ENCODE data around the gene SH3BP5. TPM values are rescaled to one million over a fixed set of nuclear protein-coding genes. Genes with fewer than 3 reads are reported as not detected.
A peak's percentile ranks its signal among the peaks of the same experiment; 100 is the strongest.

Gene SH3BP5
- total and polyA plus RNA-seq, 4 donors: 50.3 to 76.6 (median 67.3) TPM

- WGBS, 2 donors: 67 to 82% methylated on average over 2 of the region's 2 CpGs
- H3K4me1 ChIP-seq (ENCODE audit: control insufficient read depth in 5 of 5, insufficient read depth in 5 of 5, low read length in 5 of 5): peaks cover 22 to 31% (median 26%) of the 10 kb centered on the region in 5 donors
- H3K4me3 ChIP-seq: no peak overlapping the region
- TF ChIP-seq, protein P1, sequence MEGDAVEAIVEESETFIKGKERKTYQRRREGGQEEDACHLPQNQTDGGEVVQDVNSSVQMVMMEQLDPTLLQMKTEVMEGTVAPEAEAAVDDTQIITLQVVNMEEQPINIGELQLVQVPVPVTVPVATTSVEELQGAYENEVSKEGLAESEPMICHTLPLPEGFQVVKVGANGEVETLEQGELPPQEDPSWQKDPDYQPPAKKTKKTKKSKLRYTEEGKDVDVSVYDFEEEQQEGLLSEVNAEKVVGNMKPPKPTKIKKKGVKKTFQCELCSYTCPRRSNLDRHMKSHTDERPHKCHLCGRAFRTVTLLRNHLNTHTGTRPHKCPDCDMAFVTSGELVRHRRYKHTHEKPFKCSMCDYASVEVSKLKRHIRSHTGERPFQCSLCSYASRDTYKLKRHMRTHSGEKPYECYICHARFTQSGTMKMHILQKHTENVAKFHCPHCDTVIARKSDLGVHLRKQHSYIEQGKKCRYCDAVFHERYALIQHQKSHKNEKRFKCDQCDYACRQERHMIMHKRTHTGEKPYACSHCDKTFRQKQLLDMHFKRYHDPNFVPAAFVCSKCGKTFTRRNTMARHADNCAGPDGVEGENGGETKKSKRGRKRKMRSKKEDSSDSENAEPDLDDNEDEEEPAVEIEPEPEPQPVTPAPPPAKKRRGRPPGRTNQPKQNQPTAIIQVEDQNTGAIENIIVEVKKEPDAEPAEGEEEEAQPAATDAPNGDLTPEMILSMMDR (IDR thresholded peaks at IDR 0.05; ENCODE audit: control extremely low read depth, extremely low read depth): no peak
- no peaks in the 10 kb centered on the region for H3K27me3 ChIP-seq (ENCODE audit: control insufficient read depth in 3 of 3, insufficient read depth in 3 of 3, low read length in 2 of 3)
- no peak overlapping the region for H3K9ac ChIP-seq (ENCODE audit: insufficient read depth in 1 of 2, low read length in 2 of 2)
- no peaks in the 10 kb centered on the region for H3K9me3 ChIP-seq (ENCODE audit: control insufficient read depth in 4 of 4, insufficient read depth in 3 of 4, low read length in 3 of 4)
- H3K36me3 ChIP-seq (ENCODE audit: control insufficient read depth in 4 of 4, insufficient read depth in 4 of 4, low read length in 4 of 4): peaks cover 0 to 3% (median 0%) of the 10 kb centered on the region in 4 donors
- no peak for ATAC-seq (ENCODE audit: insufficient read depth, low FRiP score)
- H3K27ac ChIP-seq (ENCODE audit: low read depth in 1 of 2, low read length in 1 of 2): peak overlapping the region; percentile 55 to 71
- DNase-seq: no peak
Observed at GRCh38 chr3:15319136-15319535, 13.2 kb downstream of the SH3BP5 start.

DNA sequence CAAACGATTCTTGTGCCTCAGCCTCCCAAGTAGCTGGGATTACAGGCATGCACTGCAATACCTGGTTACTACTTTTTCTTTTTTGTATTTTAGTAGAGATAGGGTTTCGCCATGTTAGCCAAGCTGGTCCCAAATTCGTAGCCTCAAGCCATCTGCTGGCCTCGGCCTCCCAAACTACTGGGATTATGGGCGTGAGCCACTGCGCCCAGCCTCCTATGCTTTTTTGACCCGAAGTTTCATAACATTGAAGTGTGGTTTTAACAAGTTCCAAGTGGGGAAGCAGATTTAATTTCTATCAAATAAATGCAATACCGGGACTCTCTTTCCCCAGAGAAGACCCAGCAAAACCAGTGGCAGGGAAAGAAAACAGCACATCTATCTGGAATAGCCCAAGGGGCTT, 13.7 kb downstream of the SH3BP5 start:
- Histone ChIP-seq H3K4me1 (ENCODE audit: control insufficient read depth in 5 of 5, insufficient read depth in 5 of 5, low read length in 5 of 5) (peaks cover 22 to 31% (median 26%) of the 10 kb centered on the region in 5 donors), H3K36me3 (ENCODE audit: control insufficient read depth in 4 of 4, insufficient read depth in 4 of 4, low read length in 4 of 4) (peaks cover 0 to under 1% (median 0%) of the 10 kb centered on the region in 4 donors), H3K27me3 (ENCODE audit: control insufficient read depth in 3 of 3, insufficient read depth in 3 of 3, low read length in 2 of 3) (no peaks in the 10 kb centered on the region), H3K4me3 (no peak overlapping the region), H3K9me3 (ENCODE audit: control insufficient read depth in 4 of 4, insufficient read depth in 3 of 4, low read length in 3 of 4) (no peaks in the 10 kb centered on the region), H3K27ac (ENCODE audit: low read depth in 1 of 2, low read length in 1 of 2) (peak overlapping the region in 1 of 2 donors; percentile 62), H3K9ac (ENCODE audit: insufficient read depth in 1 of 2, low read length in 2 of 2) (no peak overlapping the region)
- ATAC-seq (ENCODE audit: insufficient read depth, low FRiP score) (no peak), DNase-seq (no peak)
- whole genome bisulfite sequencing, 2 donors: 77 to 81% methylated on average over 8 of the region's 8 CpGs
- TF ChIP-seq, protein P1 (IDR thresholded peaks at IDR 0.05; ENCODE audit: control extremely low read depth, extremely low read depth): no peak

GRCh38 chr3:15316998-15317435, 15.4 kb downstream of the SH3BP5 start:
- H3K4me3 ChIP-seq: no peak overlapping the region
- peaks cover 22 to 31% (median 26%) of the 10 kb centered on the region in 5 donors for H3K4me1 ChIP-seq (ENCODE audit: control insufficient read depth in 5 of 5, insufficient read depth in 5 of 5, low read length in 5 of 5)
- 34 to 60% methylated on average over 5 of the region's 5 CpGs for WGBS, 2 donors
- DNase-seq (no peak), ATAC-seq (ENCODE audit: insufficient read depth, low FRiP score) (no peak)
- TF ChIP-seq, protein P1 (IDR thresholded peaks at IDR 0.05; ENCODE audit: control extremely low read depth, extremely low read depth): no peak
- H3K27me3 ChIP-seq (ENCODE audit: control insufficient read depth in 3 of 3, insufficient read depth in 3 of 3, low read length in 2 of 3): no peaks in the 10 kb centered on the region
- H3K27ac ChIP-seq (ENCODE audit: low read depth in 1 of 2, low read length in 1 of 2): peak overlapping the region in 1 of 2 donors; percentile 64
- H3K9me3 ChIP-seq (ENCODE audit: control insufficient read depth in 4 of 4, insufficient read depth in 3 of 4, low read length in 3 of 4): no peaks in the 10 kb centered on the region
- H3K9ac ChIP-seq (ENCODE audit: insufficient read depth in 1 of 2, low read length in 2 of 2): no peak overlapping the region
- H3K36me3 ChIP-seq (ENCODE audit: control insufficient read depth in 4 of 4, insufficient read depth in 4 of 4, low read length in 4 of 4): no peaks in the 10 kb centered on the region

- H3K27ac ChIP-seq (ENCODE audit: low read depth in 1 of 2, low read length in 1 of 2): peak overlapping the region in 1 of 2 donors; percentile 21
- no peak overlapping the region for H3K9ac ChIP-seq (ENCODE audit: insufficient read depth in 1 of 2, low read length in 2 of 2)
- TF ChIP-seq, protein P1 (IDR thresholded peaks at IDR 0.05; ENCODE audit: control extremely low read depth, extremely low read depth): no peak
Observed at GRCh38 chr3:15315003-15315402, 17.4 kb downstream of the SH3BP5 start.

More at GRCh38 chr3:15315003-15315402, 17.4 kb downstream of the SH3BP5 start:
- H3K4me3 ChIP-seq: no peak overlapping the region
- H3K36me3 ChIP-seq (ENCODE audit: control insufficient read depth in 4 of 4, insufficient read depth in 4 of 4, low read length in 4 of 4): no peaks in the 10 kb centered on the region
- no peak for DNase-seq
- peaks cover 14 to 26% (median 20%) of the 10 kb centered on the region in 5 donors for H3K4me1 ChIP-seq (ENCODE audit: control insufficient read depth in 5 of 5, insufficient read depth in 5 of 5, low read length in 5 of 5)
- no peak for ATAC-seq (ENCODE audit: insufficient read depth, low FRiP score)
- H3K9me3 ChIP-seq (ENCODE audit: control insufficient read depth in 4 of 4, insufficient read depth in 3 of 4, low read length in 3 of 4): no peaks in the 10 kb centered on the region
- 45 to 65% methylated on average over 4 of the region's 4 CpGs for WGBS, 2 donors
- no peaks in the 10 kb centered on the region for H3K27me3 ChIP-seq (ENCODE audit: control insufficient read depth in 3 of 3, insufficient read depth in 3 of 3, low read length in 2 of 3)
